Embryonic facial prominence (tissue), 1 donor: ENCODE results near the gene PEDS1.
"Not testable (repeated sequence)": the region's sequence is repeated elsewhere in the genome, so short reads cannot be mapped to it uniquely, and the experiment has no call there.

Experiments
- DNase-seq: peaks from one replicate; pipeline ENCODE4 v3.0.0-alpha.2; 2016; ENCODE audit errors: extremely low spot score

The PEDS1 gene

GRCh38 chr20:50190251-50191064 is 36.9 kb upstream of the PEDS1 start, which contains the start of gene CEBPB:
TSS of gene CEBPB (plus strand) at chr20:50190830. CDS start at chr20:50191034, 204 bp downstream.
- peak; percentile 81 for DNase-seq

DNA sequence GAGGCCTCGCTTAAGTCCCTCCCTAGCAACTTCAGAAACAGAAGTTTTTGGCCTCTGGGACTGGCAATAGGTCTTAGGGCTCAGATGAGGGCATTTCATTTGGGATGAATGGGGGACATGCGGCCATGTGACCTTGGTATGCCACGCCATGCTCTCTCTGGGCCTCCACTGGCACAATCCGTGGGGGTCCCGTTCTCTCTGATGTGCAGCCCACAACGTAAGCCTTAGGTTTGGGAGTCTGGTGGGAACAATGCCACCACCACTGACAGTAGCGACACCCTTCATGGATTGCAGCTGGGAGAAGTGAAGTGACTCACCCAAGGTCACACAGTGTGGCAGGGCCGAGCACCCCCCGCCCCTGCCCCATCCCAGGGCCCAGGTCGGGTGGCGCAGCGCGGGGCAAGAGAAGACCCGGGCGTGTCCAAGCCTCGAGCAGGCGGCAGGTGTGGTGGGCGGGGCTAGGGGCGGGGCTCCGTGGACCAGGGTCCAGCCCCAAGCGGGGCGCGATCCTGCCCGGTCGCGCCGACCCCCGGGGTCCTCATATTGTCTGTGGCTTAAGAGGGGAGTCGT is 36.2 kb upstream of the PEDS1 start:
- no peak for DNase-seq

- no peak for DNase-seq
Measured at GRCh38 chr20:50188879-50189680, 35.6 kb upstream of the PEDS1 start.

- DNase-seq: no peak
Measured at GRCh38 chr20:50188287-50188688, 34.8 kb upstream of the PEDS1 start.

DNA sequence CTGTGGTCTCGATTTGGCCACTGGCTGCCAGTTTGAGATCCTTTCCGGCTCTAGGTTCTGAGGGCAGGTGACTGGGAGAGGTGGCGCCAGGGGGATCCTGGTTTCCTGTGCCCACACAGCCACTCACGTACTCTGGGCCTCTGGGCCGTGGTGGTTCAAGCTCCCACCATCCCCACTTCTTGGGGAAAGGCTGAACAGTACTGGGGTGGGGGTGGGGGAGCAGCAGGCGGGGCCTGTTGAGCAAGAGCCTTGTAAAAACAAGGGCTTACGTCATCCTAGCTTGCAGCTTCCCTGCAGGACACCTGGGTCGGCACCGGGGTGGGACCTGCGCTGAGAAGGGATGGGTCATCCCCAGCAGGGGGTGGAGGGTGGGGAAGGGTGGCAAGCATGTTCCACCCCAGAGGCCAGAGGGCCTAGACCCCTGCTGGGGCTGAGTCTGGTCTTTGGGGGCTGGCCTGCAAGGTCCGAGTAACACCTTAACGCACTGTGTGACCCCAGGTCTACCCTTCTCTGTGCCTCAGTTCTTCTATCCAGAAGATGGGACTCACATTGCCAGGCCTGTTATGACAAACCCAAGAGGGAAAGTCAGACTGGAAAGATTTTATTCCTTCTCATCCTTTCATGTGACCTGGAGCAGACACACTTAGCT is 34.0 kb upstream of the PEDS1 start:
- no peak for DNase-seq

GRCh38 chr20:50186987-50187402 is 33.5 kb upstream of the PEDS1 start:
- DNase-seq: no peak

DNA sequence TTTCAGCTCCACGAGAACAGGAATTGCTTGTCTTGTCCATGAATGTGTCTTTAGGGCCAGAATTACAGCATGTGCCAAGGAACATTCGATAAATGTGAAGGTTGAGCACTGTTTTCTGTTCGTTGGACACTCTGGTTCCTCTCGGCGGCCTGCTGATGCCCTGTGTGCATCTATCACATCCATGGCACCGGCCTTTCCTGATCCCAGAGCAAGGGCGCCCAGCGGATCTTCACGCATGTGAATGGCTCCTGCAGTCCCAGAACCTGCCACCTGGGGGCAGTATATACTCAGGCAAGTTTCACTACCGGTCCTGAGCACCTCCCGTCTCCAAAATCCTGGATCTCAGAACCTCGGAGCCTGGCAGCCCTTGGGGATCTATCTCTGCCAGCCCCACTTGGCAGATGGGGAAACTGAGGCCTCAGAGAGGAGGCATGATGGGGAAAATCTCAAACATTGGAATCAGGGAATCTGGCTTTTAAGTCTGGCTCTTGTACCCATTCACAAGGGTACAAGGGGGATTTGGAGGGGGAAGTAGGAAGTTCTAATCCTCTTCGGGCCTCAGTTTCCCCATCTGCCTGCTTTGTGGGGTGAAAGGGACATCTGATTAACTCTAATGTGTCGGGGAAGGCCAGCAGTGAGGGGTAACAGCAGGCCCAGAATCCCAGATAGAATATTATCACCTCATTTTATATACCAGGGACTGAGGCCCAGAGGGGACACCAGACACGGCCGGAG is 32.8 kb upstream of the PEDS1 start:
- peak; percentile 53 for DNase-seq

DNA sequence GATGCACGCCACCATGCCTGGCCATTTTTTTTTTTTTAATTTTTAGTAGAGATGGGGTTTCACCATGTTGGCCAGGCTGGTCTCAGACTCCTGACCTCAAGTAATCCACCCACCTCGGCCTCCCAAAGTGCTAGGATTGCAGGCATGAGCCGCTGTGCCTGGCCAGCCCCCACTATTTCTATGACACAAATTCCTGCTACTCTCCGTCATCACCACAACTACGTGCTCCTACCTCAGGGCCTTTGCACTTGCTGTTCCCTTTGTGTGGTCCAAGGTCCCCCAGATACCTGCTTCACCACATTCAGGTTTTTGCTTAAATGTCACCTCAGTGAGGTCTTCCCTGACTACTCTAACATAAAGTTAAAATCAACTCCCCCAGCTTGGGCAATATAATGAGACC is 31.9 kb upstream of the PEDS1 start:
- DNase-seq: no peak

DNA sequence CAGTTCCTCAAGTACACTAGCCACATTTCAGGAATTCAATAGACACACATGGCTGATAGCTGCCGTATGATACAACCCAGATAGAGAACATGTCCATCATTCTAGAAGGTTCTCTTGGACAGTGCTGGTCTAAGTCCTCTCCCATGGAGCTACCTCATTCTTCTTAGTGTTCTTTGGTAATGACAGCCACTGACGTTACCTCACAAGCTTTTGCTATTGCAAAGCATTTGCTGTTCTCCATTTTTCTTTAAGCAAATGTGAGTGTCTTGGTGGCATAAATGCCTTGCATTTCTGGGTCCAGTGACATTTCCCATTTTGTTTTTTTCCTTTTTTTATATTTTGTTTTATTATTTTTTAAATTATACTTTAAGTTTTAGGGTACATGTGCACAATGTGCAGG is 28.8 kb upstream of the PEDS1 start:
- DNase-seq: no peak

DNA sequence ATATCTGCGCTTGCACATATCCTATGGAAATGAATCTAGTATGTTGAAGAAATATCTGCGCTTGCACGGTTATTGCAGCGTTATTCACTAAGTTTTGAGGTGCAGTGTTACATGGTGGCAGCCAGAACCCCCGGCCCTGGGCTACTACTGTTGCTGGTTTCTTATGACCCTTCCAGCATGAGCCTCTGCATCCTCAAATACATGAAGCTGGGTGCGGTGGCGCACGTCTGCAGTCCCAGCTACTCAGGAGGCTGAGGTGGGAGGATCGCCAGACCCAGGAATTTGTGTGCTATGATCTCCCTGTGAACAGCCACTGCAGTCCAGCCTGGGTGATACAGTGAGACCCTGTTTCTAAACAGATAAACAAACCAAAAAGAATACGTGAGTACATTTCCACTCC is 27.8 kb upstream of the PEDS1 start:
- no peak for DNase-seq

GRCh38 chr20:50178672-50179071 is 25.1 kb upstream of the PEDS1 start:
- not testable (repeated sequence) for DNase-seq

- no peak for DNase-seq
Measured at GRCh38 chr20:50175938-50176933, 22.7 kb upstream of the PEDS1 start.

DNA sequence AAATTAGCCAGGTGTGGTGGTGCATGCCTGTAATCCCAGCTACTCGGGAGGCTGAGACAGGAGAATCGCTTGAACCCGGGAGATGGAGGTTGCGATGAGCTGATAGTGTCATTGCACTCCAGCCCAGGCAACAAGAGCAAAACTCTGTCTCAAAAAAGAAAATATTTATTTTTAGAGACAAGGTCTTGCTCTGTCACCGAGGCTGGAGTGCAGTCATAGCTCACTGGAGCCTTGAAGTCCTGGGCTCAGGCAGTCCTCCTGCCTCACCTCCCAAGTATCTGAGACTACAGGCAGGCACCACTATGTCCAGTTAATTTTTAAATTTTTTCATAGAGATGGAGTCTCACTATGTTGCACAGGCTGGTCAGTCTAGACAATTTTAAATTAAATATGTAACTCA is 20.9 kb upstream of the PEDS1 start:
- DNase-seq: no peak

GRCh38 chr20:50172347-50173013 is 19.0 kb upstream of the PEDS1 start:
- DNase-seq: no peak

GRCh38 chr20:50170549-50171220 is 17.2 kb upstream of the PEDS1 start:
- no peak for DNase-seq

DNA sequence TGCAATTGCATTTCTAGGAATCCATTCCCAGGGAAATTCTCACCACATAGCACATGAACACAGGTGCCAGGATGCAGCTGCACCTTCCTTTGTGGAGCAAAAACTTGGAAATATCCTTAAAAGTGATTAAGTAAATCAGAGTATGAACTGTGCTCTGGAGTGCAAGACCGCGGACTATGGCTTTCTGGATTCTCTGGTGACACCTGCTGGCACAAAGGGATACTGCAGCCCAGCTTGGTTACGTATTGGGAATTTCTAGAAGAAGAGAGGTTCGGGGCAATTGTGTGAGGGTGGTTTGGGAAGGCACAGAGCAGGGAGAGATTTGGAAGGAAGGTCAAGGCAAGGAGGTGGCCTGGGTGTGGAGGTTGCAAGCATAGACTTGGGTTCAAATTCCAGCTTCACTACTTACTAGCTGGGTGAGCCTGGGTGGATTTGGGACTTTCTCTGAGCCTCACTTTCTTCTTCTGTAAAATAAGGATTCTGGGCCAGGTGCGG is 15.9 kb upstream of the PEDS1 start:
- DNase-seq: no peak

DNA sequence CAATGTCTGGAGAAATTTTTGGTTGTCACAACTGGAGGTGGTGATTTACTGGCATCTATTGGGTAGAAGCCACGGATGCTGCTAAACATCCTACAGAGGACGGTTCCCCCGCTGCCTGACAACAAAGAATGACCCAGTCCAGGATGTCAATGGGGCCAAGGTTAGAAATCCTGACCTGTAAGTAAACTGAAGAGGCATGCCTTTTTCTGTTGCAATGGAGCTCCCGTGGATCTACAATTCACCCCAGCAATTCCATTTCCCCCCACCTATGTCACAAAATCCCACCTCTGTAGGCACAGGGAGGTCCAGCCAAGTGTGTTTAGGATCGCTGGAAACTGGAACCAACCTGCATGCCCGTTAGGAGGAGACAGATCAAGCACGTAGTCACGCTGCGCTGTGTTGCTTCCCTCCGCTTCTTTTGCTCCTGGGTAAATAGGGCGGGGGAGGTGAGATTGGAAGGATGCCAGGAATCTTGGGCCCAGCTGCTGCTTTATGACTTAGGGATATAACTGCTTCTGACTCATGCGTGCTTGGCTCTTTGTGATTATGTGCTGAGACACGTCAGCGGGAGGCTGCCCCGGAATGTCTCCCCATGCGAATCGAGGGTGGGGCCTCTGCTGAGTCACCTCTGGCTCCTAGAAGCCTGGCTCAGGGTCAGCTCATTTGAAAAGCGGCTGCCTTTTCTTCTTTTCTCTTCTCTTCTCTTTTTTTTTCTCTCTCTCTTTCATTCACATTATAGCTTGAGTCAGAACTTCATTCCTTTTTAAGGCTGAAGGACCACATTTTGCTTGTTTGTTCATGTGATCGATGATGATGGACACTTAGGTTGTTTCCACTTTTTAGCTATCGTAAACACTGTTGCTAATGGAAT is 12.4 kb upstream of the PEDS1 start:
- DNase-seq: peak; percentile 96
